Inferior parietal cortex (tissue), 1 donor: Measurements from ENCODE around the gene SLC30A1.
A peak's percentile ranks its signal among the peaks of the same experiment; 100 is the strongest.
"Not testable (repeated sequence)": the region's sequence is repeated elsewhere in the genome, so short reads cannot be mapped to it uniquely, and the experiment has no call there.

ENCODE experiments used
- DNase-seq: peaks from one replicate; pipeline ENCODE4 v3.0.0-alpha.2; 2016; ENCODE audit errors: extremely low spot score

SLC30A1 gene

DNA sequence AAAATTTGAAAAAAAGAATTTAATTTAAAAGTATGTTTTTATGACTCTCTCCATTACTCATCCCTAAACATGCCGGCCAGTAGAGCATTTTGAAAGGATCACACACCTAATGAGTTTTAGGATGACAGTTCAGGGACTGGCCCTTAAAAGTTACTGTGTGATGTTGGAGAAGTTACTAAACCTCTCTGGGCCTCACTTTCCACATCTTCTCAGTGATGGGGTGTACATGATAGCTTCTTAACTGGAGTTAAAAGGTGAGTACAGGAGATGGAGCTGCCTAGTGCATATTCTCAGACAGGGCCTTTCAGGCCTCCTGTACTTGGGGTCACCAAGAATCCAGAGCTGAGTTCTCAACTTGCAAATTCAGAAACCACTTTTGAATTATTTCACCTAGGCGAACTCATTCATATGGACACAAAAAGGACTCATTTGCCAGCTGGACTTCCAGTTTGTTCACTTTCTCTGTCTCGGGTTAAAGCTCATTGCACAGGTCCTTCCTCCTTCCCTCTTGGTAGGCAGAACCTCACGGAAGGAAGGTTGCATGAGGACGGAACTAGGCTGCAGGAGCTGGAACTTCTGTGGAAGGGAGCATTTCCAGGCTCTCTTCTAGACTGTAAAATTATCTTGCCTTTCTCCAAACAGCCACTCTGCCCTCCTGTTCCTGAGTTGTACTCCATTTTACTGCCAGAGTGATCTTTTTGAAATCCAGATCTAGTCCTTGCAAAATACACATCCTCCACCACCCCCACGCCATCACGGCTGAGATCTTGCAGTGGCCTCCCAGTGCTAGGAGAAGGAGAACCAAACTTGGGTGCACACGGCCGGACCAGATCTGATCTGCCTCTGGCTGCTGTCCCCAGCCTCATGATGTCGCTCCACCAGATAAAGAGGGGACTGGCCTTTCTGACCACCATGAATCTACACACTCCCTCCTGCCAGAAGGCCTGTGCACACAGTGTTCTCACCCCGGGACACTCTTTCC lies 4.3 kb upstream of the SLC30A1 start:
- no peak for DNase-seq

DNA sequence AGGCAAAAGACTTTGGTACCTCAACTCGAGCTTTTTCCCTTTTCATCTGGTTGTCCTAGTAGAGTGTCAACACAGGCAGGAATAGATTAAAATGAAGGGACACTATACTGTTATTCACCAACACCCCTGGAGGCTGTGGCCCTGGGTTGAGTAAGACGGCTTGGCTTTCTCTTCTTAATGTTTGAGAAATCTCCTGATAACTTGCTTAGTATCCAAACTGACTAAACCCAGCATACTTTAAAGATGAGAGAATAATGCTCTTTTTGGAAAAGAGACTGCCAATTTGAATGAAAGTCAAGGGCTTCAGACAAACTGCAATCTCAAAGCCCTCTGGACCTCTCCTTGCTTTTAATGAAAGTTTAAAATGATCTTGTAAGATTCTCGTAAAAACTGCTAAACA lies 2.6 kb upstream of the SLC30A1 start:
- DNase-seq, result no peak

DNA sequence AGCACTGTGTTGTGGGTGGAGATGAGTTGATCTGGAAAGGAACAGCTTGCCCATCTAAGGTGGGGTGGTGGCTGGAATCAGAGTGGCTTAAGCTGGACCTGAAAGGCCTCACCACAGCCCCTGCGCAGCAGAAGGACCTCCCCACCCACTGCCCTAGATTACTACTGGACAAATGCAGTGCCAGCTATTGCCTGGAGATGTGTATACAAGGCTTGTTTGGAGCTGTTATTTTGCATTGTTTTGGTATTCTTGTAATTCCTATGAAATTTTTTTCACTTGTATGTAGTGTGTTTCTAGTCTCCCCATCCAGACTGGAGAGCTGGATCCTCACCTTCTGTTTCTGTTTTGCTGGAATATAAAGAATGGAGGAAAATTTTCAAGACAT lies 1.3 kb upstream of the SLC30A1 start:
- DNase-seq, result no peak

DNA sequence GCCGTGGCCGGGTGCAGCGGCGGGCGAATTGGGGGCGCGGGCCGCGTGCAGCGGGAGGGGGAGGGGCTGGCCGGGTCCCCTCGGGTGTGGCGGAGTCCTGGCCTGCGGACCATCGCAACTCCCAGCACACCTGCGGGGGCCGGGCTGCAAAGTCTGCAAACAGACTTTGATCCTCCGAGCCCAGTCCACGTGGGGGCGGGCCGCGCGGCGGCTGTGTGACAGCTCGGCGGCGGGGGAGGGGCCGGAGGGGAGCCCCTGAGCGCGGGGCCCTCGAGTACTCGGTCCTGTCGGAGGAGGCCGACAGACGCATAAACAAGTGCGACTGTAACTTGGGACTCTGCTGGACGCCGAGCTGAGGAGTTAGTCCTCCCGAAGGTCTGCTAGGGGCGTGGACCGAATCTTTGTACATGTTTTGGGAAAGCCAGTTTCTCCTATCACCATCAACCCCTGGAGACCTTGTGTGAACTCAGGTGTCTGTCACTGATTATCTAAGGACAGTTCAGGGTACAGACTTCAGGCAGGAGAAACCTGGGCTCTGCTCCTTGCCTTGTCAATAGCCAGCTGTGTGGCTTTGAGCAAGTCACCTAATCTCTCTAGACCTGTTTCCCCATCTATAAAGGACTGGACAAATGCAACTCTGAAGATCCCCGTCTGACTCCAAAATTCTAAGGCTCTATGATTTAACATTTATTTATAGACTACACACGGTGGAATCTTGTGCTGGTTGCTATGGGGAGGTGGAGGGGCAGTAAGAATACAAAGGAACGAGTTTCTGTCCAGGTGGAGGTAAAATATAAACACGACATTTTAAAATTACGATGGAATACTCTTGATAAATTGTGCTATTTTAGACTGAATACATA lies 710 bp upstream of the SLC30A1 start:
- peak; percentile 63 for DNase-seq

GRCh38 chr1:211577819-211578639 lies 932 bp downstream of the SLC30A1 start:
- no peak for DNase-seq

GRCh38 chr1:211577277-211577818 lies 1.6 kb downstream of the SLC30A1 start:
- DNase-seq, result no peak

DNA sequence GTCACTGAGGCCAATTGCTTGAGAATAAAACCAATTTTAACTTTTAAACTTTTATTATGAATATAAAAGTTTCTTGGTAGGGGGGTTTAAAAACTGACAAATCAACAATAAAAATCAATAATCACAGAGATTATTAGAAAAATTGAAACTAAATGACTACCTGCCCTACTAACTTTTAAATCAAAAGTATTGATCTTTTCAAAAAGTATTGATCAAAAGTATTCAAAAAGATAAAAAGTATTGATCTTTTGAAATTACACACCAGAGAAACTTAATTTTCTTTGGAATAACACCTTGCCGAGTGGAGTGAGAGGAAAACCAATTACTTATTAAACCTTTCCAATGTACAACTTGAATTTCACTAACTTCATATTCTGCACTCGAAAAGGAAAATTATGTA lies 2.2 kb downstream of the SLC30A1 start:
- no peak for DNase-seq

DNA sequence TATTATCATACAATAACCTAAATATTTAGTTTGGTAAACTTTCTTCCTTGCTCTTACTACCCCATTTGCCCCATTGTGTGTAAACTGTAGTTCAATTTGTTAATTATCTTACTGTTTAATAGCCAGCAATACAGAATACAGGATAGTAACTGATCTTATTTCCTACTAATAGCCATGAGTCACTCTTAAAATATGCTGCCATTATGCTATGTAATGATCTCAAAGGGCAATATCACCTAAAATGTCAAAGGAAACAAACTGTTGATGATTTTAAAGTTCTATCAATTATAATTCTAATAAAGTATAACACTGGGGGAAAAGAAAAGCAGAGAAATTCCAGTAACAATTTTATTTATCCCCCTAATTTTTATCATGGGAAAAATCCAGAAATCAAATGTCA lies 4.3 kb downstream of the SLC30A1 start:
- no peak for DNase-seq

GRCh38 chr1:211571998-211572397 lies 7.0 kb downstream of the SLC30A1 start:
- DNase-seq, result no peak

GRCh38 chr1:211570378-211570777 lies 8.6 kb downstream of the SLC30A1 start:
- not testable (repeated sequence) for DNase-seq

DNA sequence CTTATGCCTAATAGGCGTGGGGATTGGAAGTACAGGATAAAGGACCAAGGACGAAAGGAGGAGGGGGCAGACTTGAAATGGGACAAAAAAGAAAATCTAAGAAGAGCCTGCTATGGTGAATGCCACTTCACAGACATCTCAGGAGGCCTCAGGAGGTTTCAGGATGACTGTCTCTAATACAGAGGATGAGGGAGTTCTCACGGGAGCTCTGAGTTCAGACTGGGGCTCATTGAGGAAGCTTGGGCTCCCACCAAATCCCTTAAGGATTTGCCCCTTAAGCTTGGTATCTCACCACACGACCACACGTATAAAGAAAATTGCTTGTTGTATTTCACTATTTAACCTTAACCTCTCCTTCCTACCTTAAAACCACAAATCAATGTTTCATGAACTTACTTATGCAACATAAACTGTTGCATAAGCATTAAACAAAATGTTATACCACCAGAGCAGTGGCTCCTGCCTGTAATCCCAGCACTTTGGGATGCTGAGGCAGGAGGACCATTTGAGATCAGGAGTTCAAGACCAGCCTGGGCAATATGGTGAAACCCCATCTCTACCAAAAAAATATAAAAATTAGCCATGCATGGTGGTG lies 12.4 kb downstream of the SLC30A1 start:
- DNase-seq, result no peak

DNA sequence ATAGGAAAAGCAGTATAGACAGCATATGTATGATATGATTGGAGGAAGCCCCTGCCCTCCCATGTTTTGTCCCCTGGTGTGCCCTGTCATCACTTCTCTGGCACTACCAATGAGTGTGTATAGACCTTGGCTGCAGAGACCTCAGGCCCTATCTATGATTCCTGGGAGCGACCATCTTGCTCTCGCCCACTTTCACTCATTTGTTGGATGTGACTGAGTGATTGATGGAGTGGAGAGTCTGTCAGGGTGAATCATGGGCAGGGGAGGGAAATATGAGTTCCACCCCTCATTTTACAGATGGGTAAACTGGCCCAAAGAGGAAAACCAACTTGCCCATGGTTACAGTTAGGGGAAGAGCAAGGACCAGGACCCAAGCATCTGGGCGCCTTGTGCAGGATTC lies 14.9 kb downstream of the SLC30A1 start:
- no peak for DNase-seq

- no peak for DNase-seq
These were observed 19.5 kb downstream of the SLC30A1 start for GRCh38 chr1:211559222-211560010.

- no peak for DNase-seq
These were observed 20.9 kb downstream of the SLC30A1 start for GRCh38 chr1:211557894-211558625.

DNA sequence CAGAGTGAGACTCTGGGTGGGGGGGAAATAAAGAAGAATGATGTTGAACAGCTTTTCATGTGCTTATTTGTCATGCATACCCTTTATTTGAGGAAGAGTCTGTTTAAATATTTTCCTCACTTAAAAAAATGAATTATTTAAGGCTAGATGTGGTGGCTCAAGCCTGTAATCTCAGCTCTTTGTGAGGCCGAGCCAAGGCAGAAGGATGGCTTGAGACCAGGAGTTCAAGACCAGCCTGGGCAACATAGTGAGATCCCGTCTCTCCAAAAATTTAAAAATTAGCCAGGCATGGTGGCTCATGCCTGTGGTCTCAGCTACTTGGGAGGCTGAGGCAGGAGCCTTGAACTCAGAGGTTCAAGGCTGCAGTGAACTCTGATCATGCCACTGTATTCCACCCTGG lies 25.4 kb downstream of the SLC30A1 start:
- no peak for DNase-seq

GRCh38 chr1:211551638-211552460 lies 27.1 kb downstream of the SLC30A1 start:
- no peak for DNase-seq

DNA sequence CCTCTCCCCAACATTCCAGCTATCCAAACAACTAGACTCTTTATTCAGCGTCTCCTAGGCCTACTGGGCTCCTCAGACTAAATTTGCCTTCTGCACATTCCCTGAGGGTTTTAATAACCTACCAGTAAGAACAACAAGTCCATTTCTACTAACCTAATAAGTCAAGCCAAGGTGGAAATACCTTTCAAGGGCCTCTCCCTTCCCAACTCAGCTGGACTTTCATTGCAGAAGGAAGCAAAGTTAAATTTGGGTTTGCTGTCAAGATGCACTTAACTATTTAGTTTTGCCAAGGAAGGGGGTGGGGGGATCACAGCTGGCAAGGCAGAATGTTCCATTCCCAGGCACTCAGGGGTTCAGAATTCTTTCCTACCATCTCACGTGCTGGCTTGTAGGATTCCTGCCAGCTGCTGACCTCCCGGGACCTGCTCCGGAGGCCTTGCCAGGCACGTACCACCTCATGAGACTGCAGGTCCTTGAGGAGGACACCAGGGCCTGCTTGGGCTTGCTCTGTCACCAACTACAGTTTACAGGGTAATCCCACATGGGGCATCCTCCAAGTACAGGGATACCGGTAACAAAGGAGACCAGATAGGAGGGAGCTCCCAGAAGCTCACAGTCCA lies 29.8 kb downstream of the SLC30A1 start:
- DNase-seq, result no peak
